ENCODE results near the gene CCNY. TPM values are rescaled to one million over a fixed set of nuclear protein-coding genes. Genes with fewer than 3 reads are reported as not detected.

Gene CCNY
- total RNA-seq, 1 donor from 2014 or later, result 61.5 TPM

DNA sequence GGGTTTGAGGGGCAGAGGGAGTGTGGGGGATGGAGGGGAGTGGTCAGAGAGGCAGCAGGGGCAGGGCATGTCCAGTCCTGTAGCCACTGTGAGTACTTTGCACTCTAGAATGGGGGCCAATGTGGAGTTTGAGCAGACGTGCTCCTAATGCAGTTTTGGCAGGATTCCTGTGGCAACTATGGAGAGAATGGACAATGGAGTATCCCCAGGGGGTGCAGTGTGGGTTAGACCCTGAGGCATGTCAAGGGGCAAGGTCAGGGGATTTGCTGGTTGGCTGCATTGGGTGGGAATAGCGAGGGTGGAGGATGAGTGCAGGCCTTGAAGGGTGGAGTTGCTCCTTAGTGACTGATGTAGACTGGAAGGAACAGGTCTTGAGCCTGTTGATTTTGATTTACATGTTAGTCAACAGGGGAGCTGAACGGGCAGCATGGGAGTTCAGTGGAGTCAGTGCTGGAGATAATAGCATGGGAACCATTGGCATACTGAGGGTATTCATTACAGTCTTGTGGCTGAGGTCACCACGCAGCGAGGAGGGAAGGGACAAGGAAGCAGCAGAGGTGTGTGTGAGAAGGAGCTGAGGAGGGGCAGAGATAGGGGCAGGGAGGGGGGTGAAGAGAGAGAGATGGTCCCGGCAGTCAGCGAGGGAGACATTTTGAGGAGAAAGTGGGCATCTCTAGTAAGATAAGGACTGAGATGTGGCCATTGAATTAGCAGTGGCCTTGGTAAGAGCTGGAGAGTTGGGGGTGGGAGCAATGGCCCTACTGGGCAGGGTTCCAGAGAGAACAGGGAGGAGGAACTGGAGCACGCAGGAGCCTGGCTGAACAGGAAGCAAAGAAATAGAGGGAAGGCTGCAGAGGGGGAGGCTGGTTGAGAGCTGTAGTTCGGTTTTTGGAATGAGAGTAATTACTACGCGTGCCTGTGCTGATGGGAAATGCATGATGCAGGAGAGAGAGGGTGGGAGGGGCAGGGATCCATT is 112.7 kb downstream of the CCNY start:
- intact Hi-C loops (cut with micrococcal nuclease), result loop anchor here (5.0 kb wide), 2 partner anchors 107 to 322 kb away; partner anchors contain the start of gene CREM

DNA sequence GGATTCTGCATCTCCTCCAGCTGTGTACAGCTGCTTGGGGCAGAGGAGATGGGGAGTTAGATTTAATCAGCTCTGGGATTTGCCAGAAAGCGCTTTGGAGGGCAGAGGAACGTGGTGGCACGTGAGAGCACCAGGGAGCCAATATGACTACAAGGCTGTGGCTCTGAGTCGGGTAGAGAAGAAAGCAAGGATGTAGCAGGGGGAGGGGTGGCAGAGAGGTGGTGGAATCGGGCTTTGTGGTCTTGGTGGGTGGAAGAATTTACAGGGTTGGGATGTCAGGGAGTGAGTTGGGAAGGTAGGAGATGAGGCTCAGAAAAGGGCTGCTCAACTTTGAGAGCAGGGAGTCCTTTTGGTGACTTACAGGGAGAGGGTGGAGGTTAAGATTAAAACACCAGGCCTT is 113.6 kb downstream of the CCNY start:
- intact Hi-C loops (cut with micrococcal nuclease), result loop anchor here (5.0 kb wide), 2 partner anchors 108 to 323 kb away; partner anchors contain the start of gene CREM

- intact Hi-C loops (cut with micrococcal nuclease), result no loop called here
These were observed 115.1 kb downstream of the CCNY start for GRCh38 chr10:35451151-35452016.

DNA sequence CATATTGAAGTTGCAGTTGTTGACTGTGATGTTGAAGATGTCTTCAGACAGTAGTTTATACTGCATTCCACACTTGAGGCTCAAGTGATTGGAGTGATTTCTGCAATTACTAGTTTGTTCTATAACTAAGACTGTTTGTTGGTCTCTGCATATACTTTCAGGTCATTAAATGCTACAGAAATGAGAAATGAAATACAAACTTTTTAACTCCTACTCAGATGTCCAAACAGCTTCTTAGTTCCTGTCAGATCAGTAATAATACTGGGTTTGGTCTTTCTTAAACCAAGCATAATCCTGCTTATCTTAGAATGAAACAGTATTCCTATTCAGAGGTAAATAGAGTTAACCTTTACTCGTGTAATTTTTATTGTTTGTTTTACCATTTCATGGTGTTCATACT is 115.9 kb downstream of the CCNY start:
- intact Hi-C loops (cut with micrococcal nuclease), result no loop called here

DNA sequence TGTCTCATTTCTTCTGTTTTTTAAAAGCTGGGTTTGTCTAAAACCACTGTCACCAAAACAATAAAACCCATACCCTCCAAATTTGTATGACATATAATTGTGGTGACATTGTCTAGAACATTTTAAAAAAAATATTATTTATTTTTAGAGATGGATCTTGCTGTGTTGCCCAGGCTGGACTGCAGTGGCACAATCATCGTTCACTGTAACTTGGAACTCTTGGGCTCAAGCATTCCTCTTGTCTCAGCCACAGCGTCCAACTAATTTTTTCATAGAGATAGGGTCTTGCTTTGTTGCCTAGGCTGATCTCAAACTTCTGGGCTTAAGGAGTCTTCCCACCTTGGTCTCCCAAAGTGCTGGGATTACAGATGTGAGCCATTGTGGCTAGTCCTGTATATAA is 116.5 kb downstream of the CCNY start:
- intact Hi-C loops (cut with micrococcal nuclease), result no loop called here

- intact Hi-C loops (cut with micrococcal nuclease), result no loop called here
These were observed 117.7 kb downstream of the CCNY start for GRCh38 chr10:35453855-35454532.

- intact Hi-C loops (cut with micrococcal nuclease), result no loop called here
These were observed 119.9 kb downstream of the CCNY start for GRCh38 chr10:35456153-35456720.

GRCh38 chr10:35456784-35457183 is 120.5 kb downstream of the CCNY start:
- intact Hi-C loops (cut with micrococcal nuclease), result no loop called here

DNA sequence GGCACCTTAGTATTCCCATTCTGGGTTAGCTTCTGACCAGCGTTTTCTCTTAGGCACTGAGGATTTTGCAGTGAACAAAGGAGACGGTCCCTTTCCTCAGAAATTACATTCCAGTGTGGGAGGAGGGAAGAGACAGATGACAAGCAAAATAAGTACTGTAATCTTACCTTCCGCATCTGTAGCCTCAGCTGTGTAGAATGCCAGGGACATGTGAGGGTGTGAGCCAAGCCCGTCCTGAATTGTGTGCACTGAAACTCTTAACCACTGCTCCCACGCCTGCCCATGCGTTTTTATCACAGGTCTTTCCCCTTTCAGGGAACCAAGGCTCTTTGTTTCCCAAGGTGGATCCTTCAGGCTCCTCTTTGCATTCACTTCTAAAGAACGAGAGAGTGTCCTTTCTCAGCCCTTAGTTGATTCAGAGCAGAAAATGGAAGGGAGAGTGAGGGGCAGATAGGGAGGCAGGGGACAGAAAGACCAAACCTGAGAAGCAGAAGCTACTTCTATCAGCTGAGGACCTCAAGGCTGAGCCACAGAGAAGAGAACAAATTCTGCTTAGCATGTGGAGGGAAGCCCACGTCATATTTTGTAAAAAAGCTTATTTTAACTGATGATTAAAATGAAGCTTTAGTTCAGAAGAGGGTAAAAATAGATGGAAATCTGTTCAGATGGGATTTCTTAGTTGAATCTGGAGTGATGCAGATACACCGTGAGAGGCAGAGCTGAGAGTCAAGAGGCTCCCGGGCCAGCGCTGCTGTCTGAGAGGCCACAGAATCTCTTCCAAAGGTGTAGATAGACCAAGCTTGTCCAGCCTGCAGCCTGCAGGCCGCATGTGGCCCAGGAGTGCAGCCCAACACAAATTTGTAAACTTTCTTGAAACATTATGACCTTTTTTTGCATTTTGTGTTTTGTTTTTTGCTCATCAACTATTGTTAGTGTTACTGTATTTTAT is 122.5 kb downstream of the CCNY start:
- intact Hi-C loops (cut with micrococcal nuclease), result no loop called here

GRCh38 chr10:35459449-35459847 is 123.1 kb downstream of the CCNY start:
- intact Hi-C loops (cut with micrococcal nuclease), result no loop called here

- intact Hi-C loops (cut with micrococcal nuclease), result no loop called here
These were observed 124.6 kb downstream of the CCNY start for GRCh38 chr10:35460852-35461460.

- intact Hi-C loops (cut with micrococcal nuclease), result no loop called here
These were observed 126.2 kb downstream of the CCNY start for GRCh38 chr10:35462491-35462934.

DNA sequence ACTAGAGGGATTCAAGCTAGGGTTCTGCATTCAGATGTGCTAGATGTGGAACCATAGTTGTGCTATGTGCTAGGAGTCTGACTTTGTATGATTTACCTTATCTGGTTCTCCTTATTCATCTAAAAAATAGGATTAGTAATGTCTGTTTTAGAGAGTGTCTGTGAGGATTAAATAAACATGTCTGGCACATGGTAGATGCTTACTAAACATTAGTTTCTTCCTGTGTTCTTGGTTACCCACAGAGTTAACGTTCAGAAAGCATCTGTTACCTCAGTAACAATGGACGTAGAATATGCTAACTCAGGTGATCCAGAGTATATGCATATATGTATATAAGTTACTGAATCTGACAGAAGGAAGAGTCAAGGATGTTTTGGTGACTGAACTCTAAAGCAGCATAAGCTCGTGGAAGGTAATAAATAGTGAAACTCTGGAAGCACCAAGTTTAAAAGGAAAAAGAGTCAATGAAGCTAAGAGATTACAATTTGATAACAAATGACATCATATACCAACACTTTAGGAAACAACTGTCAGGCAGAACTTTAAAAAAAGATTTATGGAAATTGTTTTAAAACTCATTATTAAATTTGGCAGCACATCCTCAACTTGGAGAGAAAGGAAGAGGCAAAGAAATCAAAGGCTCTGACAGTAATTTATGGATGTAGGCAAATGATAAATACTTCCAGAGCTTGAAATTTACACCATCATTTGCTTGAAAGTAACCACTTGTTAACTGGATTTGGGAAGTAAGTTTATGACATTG is 127.0 kb downstream of the CCNY start:
- intact Hi-C loops (cut with micrococcal nuclease), result no loop called here

DNA sequence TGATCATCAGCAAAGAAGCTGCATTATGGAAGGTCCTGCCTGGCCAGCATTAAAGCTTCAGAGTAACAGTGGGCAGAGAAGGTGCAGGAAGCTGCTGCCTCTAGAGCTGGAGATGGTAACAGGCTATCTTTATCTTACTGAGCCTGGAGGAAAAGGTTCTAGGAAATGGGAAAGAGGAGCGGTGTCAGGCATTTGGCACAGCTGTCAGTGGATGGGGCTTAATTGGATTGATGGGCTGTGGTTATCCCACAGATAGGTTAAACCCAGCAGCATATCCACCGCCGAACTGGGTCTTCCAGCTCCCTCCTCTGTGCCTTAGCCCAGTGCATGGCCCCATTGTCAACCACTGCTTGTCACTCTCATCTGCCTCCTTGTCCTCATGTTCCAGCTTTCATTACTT is 127.6 kb downstream of the CCNY start:
- intact Hi-C loops (cut with micrococcal nuclease), result no loop called here

- intact Hi-C loops (cut with micrococcal nuclease), result no loop called here
These were observed 128.6 kb downstream of the CCNY start for GRCh38 chr10:35464825-35465456.

- intact Hi-C loops (cut with micrococcal nuclease), result no loop called here
These were observed 129.4 kb downstream of the CCNY start for GRCh38 chr10:35465673-35466072.

GRCh38 chr10:35466170-35466569 is 129.9 kb downstream of the CCNY start:
- intact Hi-C loops (cut with micrococcal nuclease), result no loop called here

GRCh38 chr10:35466661-35467060 is 130.4 kb downstream of the CCNY start:
- intact Hi-C loops (cut with micrococcal nuclease), result no loop called here

Measured in T-helper 1 cell treated with Interleukin-12 subunit alpha and Interleukin-12 subunit beta and Interleukin-4 antibody, amounts not matched to agents 30 ng/mL and 1 ng/mL, for 36 hours (primary cell).